Keratinocyte (primary cell): Measurements from ENCODE around the gene PLEKHH2. TPM values are rescaled to one million over a fixed set of nuclear protein-coding genes. Genes with fewer than 3 reads are reported as not detected.
A peak's percentile ranks its signal among the peaks of the same experiment; 100 is the strongest.

Source experiments
- DNase-seq: peaks from one replicate; pipeline ENCODE4 v3.0.0-alpha.2; 2011; ENCODE audit warnings: low read depth, missing footprints, low spot score
- FAIRE-seq: peaks from 2 replicates; lab custom pipeline; 2011; peaks lifted over from hg19 to GRCh38; lab: Jason Lieb, UNC
- H2AFZ ChIP-seq: 2 replicates; pipeline ENCODE4 v1.6.0; 2012; ENCODE audit warnings: low read length, control low read depth, inconsistent platforms; ENCODE audit not compliant: control insufficient read depth
- H3K27ac ChIP-seq: 2 replicates; pipeline ENCODE4 v1.5.1; 2011; ENCODE audit warnings: low read length; ENCODE audit not compliant: control insufficient read depth, insufficient read depth
- H3K27me3 ChIP-seq: 3 replicates; pipeline ENCODE4 v1.6.0; 2011; ENCODE audit warnings: low read length; ENCODE audit not compliant: control insufficient read depth, insufficient read depth; ENCODE audit errors: extremely low read depth
- H3K36me3 ChIP-seq, 2 experiments: 2 replicates in 1 of 2; 3 replicates in 1 of 2; pipeline ENCODE4 v1.5.1; 2011; ENCODE audit warnings: low read length in 2 of 2, mild to moderate bottlenecking in 1 of 2; ENCODE audit not compliant: control insufficient read depth in 2 of 2, insufficient read depth in 2 of 2; ENCODE audit errors: extremely low read depth in 1 of 2
- H3K4me1 ChIP-seq: 3 replicates; pipeline ENCODE4 v1.5.1; 2011; ENCODE audit warnings: low read length; ENCODE audit not compliant: control insufficient read depth, insufficient read depth; ENCODE audit errors: extremely low read depth
- H3K4me2 ChIP-seq: 3 replicates; pipeline ENCODE4 v1.6.0; 2011; ENCODE audit warnings: low read depth, low read length; ENCODE audit not compliant: control insufficient read depth, insufficient read depth; ENCODE audit errors: extremely low read depth
- H3K4me3 ChIP-seq, 3 experiments: fragments of 200-600 bp in 1 of 3; sonication (generic) in 1 of 3; 2 replicates in 2 of 3; 3 replicates in 1 of 3; pipeline ENCODE4 v1.5.1; 2011 to 2016; ENCODE audit warnings: low read length in 3 of 3, mild to moderate bottlenecking in 3 of 3, control low read depth in 2 of 3, inconsistent platforms in 1 of 3, low read depth in 1 of 3, mixed read lengths in 1 of 3, mixed run types in 1 of 3, moderate library complexity in 1 of 3; ENCODE audit not compliant: control insufficient read depth in 2 of 3, insufficient read depth in 2 of 3; ENCODE audit errors: extremely low read depth in 1 of 3
- H3K79me2 ChIP-seq: 2 replicates; pipeline ENCODE4 v1.6.0; 2012; ENCODE audit warnings: low read length; ENCODE audit not compliant: control insufficient read depth, insufficient read depth
- H3K9ac ChIP-seq: 3 replicates; pipeline ENCODE4 v1.6.0; 2011; ENCODE audit warnings: low read length; ENCODE audit not compliant: control insufficient read depth, insufficient read depth; ENCODE audit errors: extremely low read depth
- H3K9me1 ChIP-seq: 3 replicates; pipeline ENCODE4 v1.6.0; 2011; ENCODE audit warnings: low read length; ENCODE audit not compliant: control insufficient read depth, insufficient read depth; ENCODE audit errors: extremely low read depth
- H3K9me3 ChIP-seq: 2 replicates; pipeline ENCODE4 v1.5.1; 2012; ENCODE audit warnings: low read depth, low read length; ENCODE audit not compliant: control insufficient read depth
- H4K20me1 ChIP-seq: 3 replicates; pipeline ENCODE4 v1.6.0; 2011; ENCODE audit warnings: low read length; ENCODE audit not compliant: control insufficient read depth, insufficient read depth; ENCODE audit errors: extremely low read depth
- EZH2 ChIP-seq: IDR thresholded peaks from one replicate; pipeline ENCODE4 v1.6.1; 2012; ENCODE audit warnings: inconsistent platforms, mild to moderate bottlenecking, low read length, moderate library complexity
- dilution Hi-C: fragments of 300-500 bp; cut with MboI; formaldehyde crosslinking; loops from one replicate; pipeline ENCODE4 v1.7.0; 2020; ENCODE audit warnings: low sequenced_read_pairs; ENCODE audit not compliant: extremely low pct_ligation_motif_present
- polyA plus RNA-seq, 5 experiments: library from polyadenylated mRNA; depleted of rRNA in 3 of 5; stranded (reverse) in 3 of 5; stranded (forward) in 1 of 5; unstranded in 1 of 5; fragments of >200 nt; gene quantifications; 1 replicate in 1 of 5; 2 replicates in 3 of 5; 3 replicates in 1 of 5; pipeline versions ENCODE4 v1.2.1 to v1.2.3, GENCODE V29; 2011 to 2012; ENCODE audit warnings: missing spikeins in 2 of 5, low read depth in 1 of 5, low replicate concordance in 1 of 5
- TF ChIP-seq, protein P1 (sequence below), 3 experiments: IDR thresholded peaks in 1 of 3; conservative IDR thresholded peaks in 1 of 3; optimal IDR thresholded peaks in 1 of 3; 2 replicates in 2 of 3; 3 replicates in 1 of 3; pipeline versions ENCODE3 to v1.5.1; 2011; ENCODE audit warnings: low read length in 3 of 3, mild to moderate bottlenecking in 3 of 3, moderate library complexity in 2 of 3, control low read depth in 1 of 3, inconsistent platforms in 1 of 3; ENCODE audit not compliant: insufficient read depth in 2 of 3; ENCODE audit errors: extremely low read depth in 1 of 3

Gene PLEKHH2
- polyA plus RNA-seq, 1 donor (not counting 4 experiments of a cell fraction or from before 2014, with no cell fraction given), result 1.3 TPM

- Histone ChIP-seq H3K9me3 (no peaks in the 10 kb centered on the region), H3K9me1 (no peaks in the 10 kb centered on the region), H2AFZ (peak overlapping the region; percentile 43), H3K9ac (peak overlapping the region; percentile 30), H3K27ac (peak overlapping the region; percentile 75), H3K4me2 (peak overlapping the region; percentile 70), H3K36me3 (no peaks in the 10 kb centered on the region), H3K4me1 (peaks cover 28% of the 10 kb centered on the region), H3K27me3 (no peaks in the 10 kb centered on the region), H3K4me3 (no peak overlapping the region), H4K20me1 (no peaks in the 10 kb centered on the region), H3K79me2 (no peaks in the 10 kb centered on the region)
- TF ChIP-seq EZH2, result no peak
- TF ChIP-seq, protein P1, sequence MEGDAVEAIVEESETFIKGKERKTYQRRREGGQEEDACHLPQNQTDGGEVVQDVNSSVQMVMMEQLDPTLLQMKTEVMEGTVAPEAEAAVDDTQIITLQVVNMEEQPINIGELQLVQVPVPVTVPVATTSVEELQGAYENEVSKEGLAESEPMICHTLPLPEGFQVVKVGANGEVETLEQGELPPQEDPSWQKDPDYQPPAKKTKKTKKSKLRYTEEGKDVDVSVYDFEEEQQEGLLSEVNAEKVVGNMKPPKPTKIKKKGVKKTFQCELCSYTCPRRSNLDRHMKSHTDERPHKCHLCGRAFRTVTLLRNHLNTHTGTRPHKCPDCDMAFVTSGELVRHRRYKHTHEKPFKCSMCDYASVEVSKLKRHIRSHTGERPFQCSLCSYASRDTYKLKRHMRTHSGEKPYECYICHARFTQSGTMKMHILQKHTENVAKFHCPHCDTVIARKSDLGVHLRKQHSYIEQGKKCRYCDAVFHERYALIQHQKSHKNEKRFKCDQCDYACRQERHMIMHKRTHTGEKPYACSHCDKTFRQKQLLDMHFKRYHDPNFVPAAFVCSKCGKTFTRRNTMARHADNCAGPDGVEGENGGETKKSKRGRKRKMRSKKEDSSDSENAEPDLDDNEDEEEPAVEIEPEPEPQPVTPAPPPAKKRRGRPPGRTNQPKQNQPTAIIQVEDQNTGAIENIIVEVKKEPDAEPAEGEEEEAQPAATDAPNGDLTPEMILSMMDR (optimal IDR thresholded peaks at IDR 0.05 in 1 of 3, IDR thresholded peaks at IDR 0.05 in 1 of 3, conservative IDR thresholded peaks at IDR 0.05 in 1 of 3; ENCODE audit: extremely low read depth in 1 of 3, insufficient read depth in 2 of 3, low read length in 3 of 3), result no peak
- peak; percentile 23 for DNase-seq
- FAIRE-seq, result peak; percentile 88
- dilution Hi-C loops, result no loop called here
Measured at GRCh38 chr2:43759195-43759594, 122.1 kb downstream of the PLEKHH2 start.

- Histone ChIP-seq H3K36me3 (no peaks in the 10 kb centered on the region), H3K9me1 (no peaks in the 10 kb centered on the region), H3K27ac (peak overlapping the region; percentile 14), H3K4me1 (peaks cover 28% of the 10 kb centered on the region), H3K4me3 (no peak overlapping the region), H3K9ac (no peak overlapping the region), H3K9me3 (no peaks in the 10 kb centered on the region), H4K20me1 (no peaks in the 10 kb centered on the region), H3K4me2 (no peak overlapping the region), H2AFZ (no peak overlapping the region), H3K79me2 (no peaks in the 10 kb centered on the region), H3K27me3 (no peaks in the 10 kb centered on the region)
- FAIRE-seq, result no peak
- TF ChIP-seq, protein P1 (optimal IDR thresholded peaks at IDR 0.05 in 1 of 3, IDR thresholded peaks at IDR 0.05 in 1 of 3, conservative IDR thresholded peaks at IDR 0.05 in 1 of 3; ENCODE audit: extremely low read depth in 1 of 3, insufficient read depth in 2 of 3, low read length in 3 of 3), result no peak
- no peak for TF ChIP-seq EZH2
- dilution Hi-C loops, result no loop called here
- DNase-seq, result no peak
Measured at GRCh38 chr2:43762286-43762685, 125.2 kb downstream of the PLEKHH2 start.
